Breast epithelium (tissue), 3 donors: ENCODE results near the gene AMZ1.

Source experiments
- CTCF ChIP-seq, 3 donors: fragments of 450-650 bp; IDR thresholded peaks; one replicate each; pipeline ENCODE4 v1.5.1; 2016 to 2017; ENCODE audit warnings: antibody characterized with exemption in 3 of 3, mild to moderate bottlenecking in 3 of 3, moderate library complexity in 3 of 3
- POLR2A ChIP-seq: fragments of 450-650 bp; IDR thresholded peaks from one replicate; pipeline ENCODE4 v1.6.1; 2016; ENCODE audit warnings: antibody characterized with exemption, mild to moderate bottlenecking, moderate library complexity
- POLR2AphosphoS5 ChIP-seq, 3 donors: sonication (generic); formaldehyde crosslinking; IDR thresholded peaks; one replicate each; pipeline ENCODE4 v1.6.1; 2017; ENCODE audit warnings: antibody characterized with exemption in 3 of 3

- TF ChIP-seq CTCF (IDR thresholded peaks at IDR 0.05) (no peak), POLR2A (no peak), POLR2AphosphoS5 (IDR thresholded peaks at IDR 0.05) (no peak)
These were observed 21.8 kb upstream of the AMZ1 start for GRCh38 chr7:2666155-2666554.
